SH-SY5Y (cell line): Measurements from ENCODE around the gene GNA15.

ENCODE experiments used
- GATA2 ChIP-seq: IDR thresholded peaks from 2 replicates; pipeline ENCODE4 v1.6.1; 2011; ENCODE audit warnings: mild to moderate bottlenecking, low read depth, low read length
- GATA3 ChIP-seq: IDR thresholded peaks from 2 replicates; pipeline ENCODE4 v1.6.1; 2011; ENCODE audit warnings: low read depth, mild to moderate bottlenecking, low read length, moderate library complexity

GNA15 gene

GRCh38 chr19:3100747-3101730, 34.8 kb upstream of the GNA15 start:
- TF ChIP-seq GATA3 (no peak), GATA2 (no peak)

GRCh38 chr19:3102239-3103140, 33.3 kb upstream of the GNA15 start:
- no peak for TF ChIP-seq GATA3
- TF ChIP-seq GATA2 = no peak

GRCh38 chr19:3104708-3104983, 31.2 kb upstream of the GNA15 start:
- no peak for TF ChIP-seq GATA2
- no peak for TF ChIP-seq GATA3

- TF ChIP-seq GATA3 (no peak), GATA2 (no peak)
Observed at GRCh38 chr19:3105641-3106508, 30.0 kb upstream of the GNA15 start.

GRCh38 chr19:3106509-3107141, 29.2 kb upstream of the GNA15 start:
- TF ChIP-seq GATA2 (no peak), GATA3 (no peak)

- TF ChIP-seq GATA3 (no peak), GATA2 (no peak)
Observed at GRCh38 chr19:3107658-3108057, 28.2 kb upstream of the GNA15 start.

GRCh38 chr19:3108775-3109174, 27.1 kb upstream of the GNA15 start:
- TF ChIP-seq GATA3 (no peak), GATA2 (no peak)

- TF ChIP-seq GATA3 (no peak), GATA2 (no peak)
Observed at GRCh38 chr19:3109491-3109890, 26.3 kb upstream of the GNA15 start.

- no peak for TF ChIP-seq GATA2
- no peak for TF ChIP-seq GATA3
Observed at GRCh38 chr19:3110126-3110825, 25.6 kb upstream of the GNA15 start.

- TF ChIP-seq GATA2 (no peak), GATA3 (no peak)
Observed at GRCh38 chr19:3111586-3112247, 24.1 kb upstream of the GNA15 start.

- TF ChIP-seq GATA2 = no peak
- TF ChIP-seq GATA3 = no peak
Observed at GRCh38 chr19:3112375-3113099, 23.3 kb upstream of the GNA15 start.
